SK-N-SH (cell line): ENCODE data around the gene FRAS1. TPM values are rescaled to one million over a fixed set of nuclear protein-coding genes. Genes with fewer than 3 reads are reported as not detected.

ENCODE experiments used
- CTCF ChIA-PET: fragments of 300-600, 350-600 bp; formaldehyde crosslinking; extraction: SDS; loops from one replicate; lab custom pipeline; 2021; lab: Yijun Ruan, JAX
- POLR2A ChIA-PET: fragments of 350-600 bp; sonication (Branson Sonifier 250); formaldehyde crosslinking; extraction: SDS; loops from one replicate; lab custom pipeline; 2020; ENCODE audit warnings: antibody characterized with exemption, inconsistent platforms; lab: Yijun Ruan, JAX
- DNase-seq: peaks from one replicate; pipeline ENCODE4 v3.0.0; 2012
- H2AFZ ChIP-seq: fragments of 200-600 bp; sonication (generic); 2 replicates; pipeline ENCODE4 v1.8.1; 2016; ENCODE audit warnings: antibody characterized with exemption, mild to moderate bottlenecking, low read depth
- H3F3A ChIP-seq: fragments of 200-600 bp; sonication (generic); replicated peaks from 2 replicates; pipeline ENCODE3; 2016; ENCODE audit warnings: antibody characterized with exemption, mild to moderate bottlenecking; ENCODE audit not compliant: insufficient read depth
- H3K27ac ChIP-seq, 2 experiments: fragments of 200-500 bp in 1 of 2; fragments of 200-600 bp in 1 of 2; sonication (Bioruptor generic) in 1 of 2; sonication (generic), shearing (Covaris generic) in 1 of 2; 2 replicates each; pipeline versions ENCODE4 v1.5.1 to v1.6.1; 2014 to 2016; ENCODE audit warnings: low read depth in 2 of 2, inconsistent platforms in 1 of 2, low read length in 1 of 2, mild to moderate bottlenecking in 1 of 2, mixed read lengths in 1 of 2
- H3K27me3 ChIP-seq: fragments of 200-600 bp; sonication (generic), shearing (Covaris generic); 2 replicates; pipeline ENCODE4 v1.6.1; 2016; ENCODE audit warnings: mixed run types; ENCODE audit not compliant: insufficient read depth
- H3K36me3 ChIP-seq, 2 experiments: fragments of 200-500 bp in 1 of 2; fragments of 200-600 bp in 1 of 2; sonication (Bioruptor generic) in 1 of 2; sonication (generic) in 1 of 2; replicated peaks in 1 of 2; 2 replicates each; pipeline versions ENCODE3 to v1.5.1; 2014 to 2016; ENCODE audit warnings: low read length in 1 of 2, mild to moderate bottlenecking in 1 of 2; ENCODE audit not compliant: insufficient read depth in 2 of 2, control insufficient read depth in 1 of 2
- H3K4me1 ChIP-seq, 2 experiments: fragments of 200-500 bp in 1 of 2; fragments of 200-600 bp in 1 of 2; sonication (Bioruptor generic) in 1 of 2; sonication (generic), shearing (Covaris generic) in 1 of 2; 2 replicates each; pipeline versions ENCODE4 v1.5.1 to v1.6.1; 2014 to 2016; ENCODE audit warnings: low read depth in 1 of 2, low read length in 1 of 2, mixed run types in 1 of 2; ENCODE audit not compliant: insufficient read depth in 2 of 2, control insufficient read depth in 1 of 2
- H3K4me2 ChIP-seq: fragments of 200-600 bp; sonication (generic), shearing (Covaris generic); 2 replicates; pipeline ENCODE4 v1.6.1; 2017; ENCODE audit warnings: mixed run types
- H3K4me3 ChIP-seq, 2 experiments: fragments of 200-500 bp in 1 of 2; fragments of 200-600 bp in 1 of 2; sonication (Bioruptor generic) in 1 of 2; sonication (generic), shearing (Covaris generic) in 1 of 2; 2 replicates each; pipeline versions ENCODE4 v1.5.1 to v1.8.1; 2014 to 2016; ENCODE audit warnings: low read depth in 2 of 2, inconsistent platforms in 1 of 2, low read length in 1 of 2, mild to moderate bottlenecking in 1 of 2, mixed read lengths in 1 of 2, moderate library complexity in 1 of 2
- H3K79me2 ChIP-seq: fragments of 200-600 bp; sonication (generic); 2 replicates; pipeline ENCODE4 v1.8.1; 2017; ENCODE audit warnings: mild to moderate bottlenecking; ENCODE audit not compliant: insufficient read depth
- H3K9ac ChIP-seq: fragments of 200-600 bp; sonication (generic); 2 replicates; pipeline ENCODE4 v1.6.1; 2017; ENCODE audit warnings: mixed run types
- H3K9me2 ChIP-seq: fragments of 200-600 bp; sonication (generic); 2 replicates; pipeline ENCODE4 v1.6.1; 2017; ENCODE audit warnings: mixed run types
- H3K9me3 ChIP-seq: fragments of 200-600 bp; sonication (generic); 2 replicates; pipeline ENCODE4 v1.6.1; 2017; ENCODE audit warnings: mixed run types, mild to moderate bottlenecking, moderate library complexity
- H4K20me1 ChIP-seq: fragments of 200-600 bp; sonication (generic); 2 replicates; pipeline ENCODE4 v1.6.1; 2017; ENCODE audit warnings: mild to moderate bottlenecking, mixed run types; ENCODE audit not compliant: insufficient read depth
- CHD2 ChIP-seq: fragments of 150-350 bp; IDR thresholded peaks from 2 replicates; pipeline ENCODE4 v1.6.1; 2018; ENCODE audit warnings: low read length; ENCODE audit not compliant: partially characterized antibody
- CTCF ChIP-seq: fragments of 200-600 bp; sonication (generic); IDR thresholded peaks from 2 replicates; pipeline ENCODE4 v1.6.1; 2017; ENCODE audit warnings: antibody characterized with exemption, mild to moderate bottlenecking, moderate library complexity
- ELF1 ChIP-seq: IDR thresholded peaks from 2 replicates; pipeline ENCODE4 v1.4.0; 2012
- EP300 ChIP-seq, 2 experiments: IDR thresholded peaks; 2 replicates each; pipeline versions ENCODE4 v1.4.0 to v1.6.1; 2012; ENCODE audit warnings: borderline replicate concordance in 1 of 2, low read depth in 1 of 2, low read length in 1 of 2
- FOSL2 ChIP-seq: IDR thresholded peaks from 2 replicates; pipeline ENCODE4 v1.4.0; 2012; ENCODE audit warnings: low read depth, mild to moderate bottlenecking, moderate library complexity, borderline replicate concordance
- FOXJ3 ChIP-seq: sonication (generic); formaldehyde crosslinking; IDR thresholded peaks from 2 replicates; pipeline ENCODE4 v1.5.1; 2020; ENCODE audit warnings: mild to moderate bottlenecking, missing genetic modification reagents
- FOXM1 ChIP-seq: IDR thresholded peaks from 2 replicates; pipeline ENCODE4 v1.4.0; 2012; ENCODE audit warnings: low read depth, mild to moderate bottlenecking
- JUND ChIP-seq: IDR thresholded peaks from 2 replicates; pipeline ENCODE4 v1.4.0; 2012
- MEF2A ChIP-seq: IDR thresholded peaks from 2 replicates; pipeline ENCODE4 v1.4.0; 2012; ENCODE audit warnings: low read depth, borderline replicate concordance
- NFIC ChIP-seq: IDR thresholded peaks from 2 replicates; pipeline ENCODE4 v1.4.0; 2012; ENCODE audit warnings: borderline replicate concordance
- NRF1 ChIP-seq: IDR thresholded peaks from 2 replicates; pipeline ENCODE4 v1.6.1; 2012; ENCODE audit warnings: low read depth, mild to moderate bottlenecking, low read length
- POLR2AphosphoS5 ChIP-seq: IDR thresholded peaks from 2 replicates; pipeline ENCODE4 v1.6.1; 2012; ENCODE audit warnings: low read depth, low read length
- RAD21 ChIP-seq: IDR thresholded peaks from 2 replicates; pipeline ENCODE4 v1.6.1; 2012; ENCODE audit warnings: mild to moderate bottlenecking, low read length
- RCOR1 ChIP-seq: fragments of 150-350 bp; IDR thresholded peaks from 2 replicates; pipeline ENCODE4 v1.6.1; 2017; ENCODE audit warnings: antibody characterized with exemption, low read length
- RXRA ChIP-seq: IDR thresholded peaks from 2 replicates; pipeline ENCODE4 v1.4.0; 2012; ENCODE audit warnings: low read depth, mild to moderate bottlenecking, borderline replicate concordance
- TAF1 ChIP-seq: IDR thresholded peaks from 2 replicates; pipeline ENCODE4 v1.6.1; 2012; ENCODE audit warnings: low read depth, mild to moderate bottlenecking, low read length, moderate library complexity, borderline replicate concordance
- TEAD4 ChIP-seq: IDR thresholded peaks from 2 replicates; pipeline ENCODE4 v1.4.0; 2012; ENCODE audit warnings: mild to moderate bottlenecking, borderline replicate concordance; ENCODE audit not compliant: insufficient read depth
- USF2 ChIP-seq: fragments of 150-350 bp; IDR thresholded peaks from 2 replicates; pipeline ENCODE4 v1.6.1; 2017; ENCODE audit warnings: antibody characterized with exemption, low read length, low read depth, borderline replicate concordance
- WGBS: methylation state at CpG from one replicate; pipeline ENCODE4 v1.1.6; 2017; ENCODE audit warnings: low lambda C conversion rate; 5-methylcytosine and 5-hydroxymethylcytosine counted together
- polyA plus RNA-seq, 3 experiments: library from polyadenylated mRNA; depleted of rRNA; stranded (reverse); fragments of >200 nt; gene quantifications; 2 replicates each; pipeline ENCODE4 v1.2.3, GENCODE V29; 2012
- TF ChIP-seq, protein P1 (sequence below): fragments of 150-350 bp; IDR thresholded peaks from 2 replicates; pipeline ENCODE4 v1.6.1; 2016; ENCODE audit warnings: mild to moderate bottlenecking, low read depth, low read length
- TF ChIP-seq, protein P2 (sequence below): IDR thresholded peaks from 2 replicates; pipeline ENCODE4; 2012

FRAS1 gene
- polyA plus RNA-seq, 1 of the 3 experiments (the other 2 are of a cell fraction): 8.3 TPM

DNA sequence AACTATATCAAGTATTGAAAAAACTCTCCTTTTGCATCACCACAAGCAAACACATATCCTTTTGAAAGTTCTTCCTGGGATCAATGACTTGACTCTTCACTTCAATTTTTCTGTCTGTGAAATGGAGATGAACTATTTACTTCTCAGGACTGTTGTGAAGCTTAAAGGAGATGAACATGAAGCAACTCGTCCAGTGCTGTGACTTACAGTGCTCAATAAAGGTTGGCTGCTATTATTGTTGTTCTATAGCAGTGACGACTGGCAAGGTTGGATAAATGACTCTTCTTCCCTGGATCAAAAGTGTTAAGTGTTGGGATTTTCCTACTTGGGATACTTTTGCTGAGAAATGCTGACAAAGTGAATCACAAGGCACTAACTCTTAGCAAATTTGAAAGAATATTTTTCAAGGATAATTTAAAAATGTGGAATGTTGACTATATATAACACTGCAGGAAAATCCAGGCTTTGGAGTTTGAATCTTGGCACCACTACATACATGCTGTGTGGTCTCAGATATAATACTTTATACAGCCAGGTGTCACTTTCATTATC lies 13.7 kb downstream of the FRAS1 start:
- Histone ChIP-seq H3K36me3 (peaks cover 8 to 10% of the 10 kb centered on the region in 2 experiments), H3K4me1 (no peaks in the 10 kb centered on the region), H3K9me3 (no peaks in the 10 kb centered on the region), H3K4me2 (no peak overlapping the region), H4K20me1 (no peaks in the 10 kb centered on the region), H3K9me2 (no peaks in the 10 kb centered on the region), H3K4me3 (no peak overlapping the region), H3K27ac (no peak overlapping the region), H3K79me2 (peaks cover 5% of the 10 kb centered on the region; the same call in 1 of the 2 replicates), H3K27me3 (no peaks in the 10 kb centered on the region), H3K9ac (no peak overlapping the region), H3F3A (no peaks in the 10 kb centered on the region), H2AFZ (no peak overlapping the region)
- TF ChIP-seq, protein P1, sequence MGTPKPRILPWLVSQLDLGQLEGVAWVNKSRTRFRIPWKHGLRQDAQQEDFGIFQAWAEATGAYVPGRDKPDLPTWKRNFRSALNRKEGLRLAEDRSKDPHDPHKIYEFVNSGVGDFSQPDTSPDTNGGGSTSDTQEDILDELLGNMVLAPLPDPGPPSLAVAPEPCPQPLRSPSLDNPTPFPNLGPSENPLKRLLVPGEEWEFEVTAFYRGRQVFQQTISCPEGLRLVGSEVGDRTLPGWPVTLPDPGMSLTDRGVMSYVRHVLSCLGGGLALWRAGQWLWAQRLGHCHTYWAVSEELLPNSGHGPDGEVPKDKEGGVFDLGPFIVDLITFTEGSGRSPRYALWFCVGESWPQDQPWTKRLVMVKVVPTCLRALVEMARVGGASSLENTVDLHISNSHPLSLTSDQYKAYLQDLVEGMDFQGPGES: no peak
- no peak for TF ChIP-seq MEF2A
- no peak for TF ChIP-seq FOSL2
- no peak for TF ChIP-seq FOXM1
- no peak for TF ChIP-seq FOXJ3
- no peak for TF ChIP-seq NRF1
- no peak for TF ChIP-seq NFIC
- TF ChIP-seq RCOR1: no peak
- TF ChIP-seq EP300 (IDR thresholded peaks at IDR 0.05; ENCODE audit: borderline replicate concordance in 1 of 2, low read depth in 1 of 2, low read length in 1 of 2): no peak
- TF ChIP-seq, protein P2, sequence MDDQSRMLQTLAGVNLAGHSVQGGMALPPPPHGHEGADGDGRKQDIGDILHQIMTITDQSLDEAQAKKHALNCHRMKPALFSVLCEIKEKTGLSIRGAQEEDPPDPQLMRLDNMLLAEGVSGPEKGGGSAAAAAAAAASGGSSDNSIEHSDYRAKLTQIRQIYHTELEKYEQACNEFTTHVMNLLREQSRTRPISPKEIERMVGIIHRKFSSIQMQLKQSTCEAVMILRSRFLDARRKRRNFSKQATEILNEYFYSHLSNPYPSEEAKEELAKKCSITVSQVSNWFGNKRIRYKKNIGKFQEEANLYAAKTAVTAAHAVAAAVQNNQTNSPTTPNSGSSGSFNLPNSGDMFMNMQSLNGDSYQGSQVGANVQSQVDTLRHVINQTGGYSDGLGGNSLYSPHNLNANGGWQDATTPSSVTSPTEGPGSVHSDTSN: no peak
- no peak for TF ChIP-seq TAF1
- TF ChIP-seq ELF1: no peak
- no peak for TF ChIP-seq RAD21
- TF ChIP-seq POLR2AphosphoS5: no peak
- no peak for TF ChIP-seq CTCF
- TF ChIP-seq TEAD4: no peak
- no peak for TF ChIP-seq USF2
- no peak for TF ChIP-seq RXRA
- no peak for TF ChIP-seq JUND
- TF ChIP-seq CHD2: no peak
- ChIA-PET CTCF (interaction anchor here (1.5 to 3.5 kb wide), 2 partner anchors 11 to 12 kb away, joined by 13 to 20 read pairs; no protein-coding TSS in a partner anchor), POLR2A (no interaction called here)
- WGBS: 95% methylated on average over 2 of the region's 2 CpGs
- no peak for DNase-seq
